B cell (primary cell): ENCODE results near the gene CHST10.

Experiments used
- CTCF ChIP-seq: fragments of 200-600 bp; IDR thresholded peaks from one replicate; pipeline ENCODE4 v1.8.0; 2022; ENCODE audit warnings: antibody characterized with exemption, mild to moderate bottlenecking
- EZH2 ChIP-seq: IDR thresholded peaks from 2 replicates; pipeline ENCODE4 v1.6.1; 2012; ENCODE audit warnings: borderline replicate concordance, low read depth, mild to moderate bottlenecking, moderate library complexity, low read length; ENCODE audit not compliant: insufficient read depth, poor library complexity, severe bottlenecking

- TF ChIP-seq CTCF: no peak
- TF ChIP-seq EZH2: no peak
Observed at GRCh38 chr2:100412466-100412865, 5.0 kb downstream of the CHST10 start.
